Hematopoietic multipotent progenitor cell treated with erythropoietin and hydrocortisone succinate and interleukin-3 and kit ligand, for 6 days (in vitro differentiated cells): ENCODE data around the gene ZNF511.
A peak's percentile ranks its signal among the peaks of the same experiment; 100 is the strongest.
"Not testable (repeated sequence)": the region's sequence is repeated elsewhere in the genome, so short reads cannot be mapped to it uniquely, and the experiment has no call there.

Experiments used
- DNase-seq: peaks from one replicate; pipeline ENCODE4 v3.0.0-alpha.2; 2015

Gene ZNF511

GRCh38 chr10:133320852-133321422 is 12.2 kb downstream of the ZNF511 start:
- DNase-seq: not testable (repeated sequence)

DNA sequence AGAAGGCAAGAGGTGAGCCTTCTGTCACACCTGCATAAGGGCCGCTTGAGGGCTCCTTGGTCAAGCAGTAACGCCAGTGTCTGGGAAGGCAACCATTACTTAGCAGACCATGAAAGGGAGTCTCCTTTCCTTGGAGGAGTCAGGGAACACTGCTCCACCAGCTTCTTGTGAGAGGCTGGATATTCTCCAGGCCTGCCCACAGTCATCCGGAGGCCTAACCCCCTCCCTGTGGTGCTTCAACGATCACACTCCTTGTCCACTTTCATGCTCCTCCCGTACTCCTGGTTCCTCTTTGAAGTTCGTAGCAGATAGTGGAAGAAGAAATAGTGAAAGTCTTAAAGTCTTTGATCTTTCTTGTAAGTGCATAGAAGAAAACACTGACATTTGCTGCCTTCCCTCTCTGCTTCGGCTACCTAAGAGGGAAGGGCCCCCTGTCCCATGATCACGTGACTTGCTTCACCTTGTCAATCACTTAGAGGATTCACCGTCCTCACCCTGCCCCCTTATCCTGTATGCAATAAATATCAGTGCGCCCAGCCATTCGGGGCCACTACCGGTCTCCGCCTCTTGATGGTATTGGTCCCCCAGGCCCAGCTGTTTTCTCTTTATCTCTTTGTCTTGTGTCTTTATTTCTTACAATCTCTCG is 13.5 kb downstream of the ZNF511 start:
- DNase-seq: not testable (repeated sequence)

DNA sequence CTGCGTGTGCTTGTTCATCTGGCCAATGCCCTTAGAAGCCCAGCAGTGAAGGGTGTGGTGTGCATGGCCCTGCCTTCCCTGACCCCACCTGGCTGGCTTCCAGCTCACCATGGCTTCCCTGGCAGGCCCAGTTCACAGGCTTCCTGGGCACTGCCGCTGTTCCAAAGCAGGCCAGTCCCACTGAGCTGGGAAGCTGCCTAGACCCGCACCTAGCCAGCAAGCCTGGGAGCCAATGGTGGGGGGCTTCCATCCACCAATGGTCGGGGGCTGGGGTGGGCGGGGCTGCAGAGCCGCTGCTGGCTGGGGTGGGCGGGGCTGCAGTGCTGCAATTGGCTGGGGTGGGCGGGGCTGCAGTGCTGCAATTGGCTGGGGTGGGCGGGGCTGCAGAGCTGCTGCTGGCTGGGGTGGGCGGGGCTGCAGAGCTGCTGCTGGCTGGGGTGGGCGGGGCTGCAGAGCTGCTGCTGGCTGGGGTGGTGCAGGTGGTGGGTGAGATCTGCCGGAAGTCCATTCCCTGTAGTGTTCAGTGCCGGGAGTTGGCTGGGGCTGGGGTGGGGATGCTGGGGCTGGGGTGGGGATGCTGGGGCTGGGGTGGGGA is 15.6 kb downstream of the ZNF511 start:
- peak; percentile 82 for DNase-seq

- no peak for DNase-seq
Observed at GRCh38 chr10:133324857-133325260, 16.1 kb downstream of the ZNF511 start.

DNA sequence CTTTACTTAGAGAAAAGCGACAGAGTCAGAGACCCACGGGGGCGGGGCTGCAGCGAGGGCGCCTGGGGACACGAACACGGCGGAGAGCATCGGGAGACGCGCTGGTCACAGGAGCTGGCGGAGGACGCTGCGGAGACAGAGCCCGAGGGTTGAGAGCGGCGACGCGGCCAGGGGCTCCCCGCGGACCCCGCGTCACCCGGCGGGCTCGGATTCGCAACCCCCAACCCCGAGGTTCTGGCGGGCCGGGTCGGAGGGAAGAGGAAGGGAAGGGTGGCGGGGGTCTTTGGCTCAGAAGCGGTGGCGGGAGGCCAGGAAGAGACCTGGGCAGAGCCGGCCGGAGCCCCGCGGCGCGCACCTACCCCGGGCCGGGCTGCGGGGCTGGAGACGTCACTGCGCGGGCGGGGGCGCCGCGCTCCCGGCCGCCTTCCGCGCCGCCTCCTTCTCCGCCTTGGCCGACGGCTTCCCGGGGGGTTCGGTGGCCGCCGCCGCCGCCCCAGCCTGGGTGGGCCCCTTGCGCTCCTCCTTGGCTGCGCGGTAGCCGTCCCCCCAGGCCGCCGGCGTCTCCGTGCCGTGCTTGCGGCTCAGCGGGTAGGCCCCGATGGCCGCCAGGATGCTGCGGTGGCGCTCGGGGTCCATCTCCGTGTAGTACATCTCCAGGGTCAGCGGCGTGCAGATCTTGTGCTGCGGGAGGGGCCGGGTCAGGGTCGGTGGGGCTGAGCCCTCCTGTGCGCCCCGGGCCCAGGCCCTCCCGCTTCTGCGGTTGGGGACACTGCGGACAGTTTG is 16.9 kb downstream of the ZNF511 start:
- DNase-seq: no peak

GRCh38 chr10:133326223-133326551 is 17.5 kb downstream of the ZNF511 start:
- no peak for DNase-seq

DNA sequence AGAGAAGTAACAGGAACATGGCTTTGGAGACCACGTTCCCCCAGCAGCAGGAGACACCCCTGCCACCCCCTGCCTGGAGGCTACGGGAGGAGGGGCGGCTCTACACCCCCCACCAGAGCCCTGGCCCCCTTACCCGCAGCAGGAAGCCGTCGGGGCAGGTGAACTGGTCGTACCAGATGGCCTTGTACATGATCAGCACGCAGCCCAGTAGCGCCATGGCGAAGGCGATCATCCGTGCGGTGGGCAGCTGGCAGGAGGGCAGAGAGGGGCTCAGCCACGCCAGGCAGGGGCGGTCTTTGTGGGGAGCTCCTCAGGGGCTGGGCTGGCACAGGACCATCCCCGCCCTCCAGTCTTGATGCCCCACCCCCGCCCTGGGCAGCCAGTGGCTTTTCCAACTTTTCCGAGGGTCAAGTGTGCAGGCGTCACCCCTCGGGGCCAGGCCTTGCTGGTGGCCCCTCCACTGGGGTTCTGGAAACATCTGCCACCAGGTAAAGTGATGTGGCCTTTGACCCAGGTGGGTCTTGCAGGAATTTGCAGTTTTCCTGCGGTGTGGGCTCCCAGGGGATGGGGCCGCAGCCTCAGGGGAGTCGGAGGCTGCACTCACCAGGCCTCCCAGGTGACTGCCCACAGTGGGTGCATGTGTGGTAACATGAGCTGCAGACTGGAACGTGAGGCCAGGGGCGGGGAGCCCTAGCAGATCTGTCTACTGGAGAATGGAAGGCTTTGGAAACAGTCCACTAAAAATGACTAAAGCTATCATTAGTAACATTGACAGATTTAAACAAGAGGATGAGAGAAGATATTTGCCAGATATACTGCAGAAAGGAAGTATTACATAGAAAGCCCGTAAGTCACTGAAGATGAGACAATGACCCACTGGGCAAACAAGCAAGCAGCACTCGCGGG is 18.3 kb downstream of the ZNF511 start:
- no peak for DNase-seq

GRCh38 chr10:133327651-133328357 is 19.1 kb downstream of the ZNF511 start:
- DNase-seq: no peak

- no peak for DNase-seq
Observed at GRCh38 chr10:133328358-133329343, 19.9 kb downstream of the ZNF511 start.

- DNase-seq: peak; percentile 93
Observed at GRCh38 chr10:133329491-133330202, 20.9 kb downstream of the ZNF511 start.

- no peak for DNase-seq
Observed at GRCh38 chr10:133332936-133333699, 24.4 kb downstream of the ZNF511 start.

GRCh38 chr10:133334503-133335245 is 26.0 kb downstream of the ZNF511 start:
- no peak for DNase-seq

GRCh38 chr10:133335246-133336117 is 26.8 kb downstream of the ZNF511 start:
- peak; percentile 78 for DNase-seq

- no peak for DNase-seq
Observed at GRCh38 chr10:133336118-133336576, 27.4 kb downstream of the ZNF511 start.

- DNase-seq: peak; percentile 37
Observed at GRCh38 chr10:133336577-133337369, 28.1 kb downstream of the ZNF511 start, which contains the start of gene CALY. CALY (minus strand) TSS chr10:133336896; CDS start chr10:133328989, 7,907 bp downstream.

GRCh38 chr10:133337370-133337725 is 28.6 kb downstream of the ZNF511 start:
- DNase-seq: no peak
